K562 (cell line): Measurements from ENCODE around the gene ARHGAP33. TPM values are rescaled to one million over a fixed set of nuclear protein-coding genes. Genes with fewer than 3 reads are reported as not detected.
A peak's percentile ranks its signal among the peaks of the same experiment; 100 is the strongest.

Experiments
- ATAC-seq: fragments of 200-7000 bp; cut with Tn5 transposase; 3 replicates; pipeline ENCODE4 v1.9.1; 2020; ENCODE audit warnings: moderate library complexity
- BruUV-seq: library from RNA; stranded (reverse); fragments of 400-500 nt; replicated peaks from 2 replicates; lab custom pipeline; 2021; lab: Mats Ljungman, UMichigan
- CTCF ChIA-PET: fragments of 300-600 bp; formaldehyde crosslinking; extraction: SDS; loops from one replicate; lab custom pipeline; 2021; ENCODE audit warnings: low intra/inter-chr PET ratio; lab: Yijun Ruan, JAX
- POLR2A ChIA-PET: fragments of 300-600, 350-650 bp; sonication (Branson Sonifier 250); formaldehyde crosslinking; extraction: SDS; loops from one replicate; lab custom pipeline; 2021; ENCODE audit warnings: antibody characterized with exemption, inconsistent platforms; lab: Yijun Ruan, JAX
- DNase-seq, 4 experiments: peaks; one replicate each; pipeline versions ENCODE4 v3.0.0 to v3.0.0-alpha.2; 2011 to 2018; ENCODE audit warnings: low spot score in 3 of 4, mixed read lengths in 3 of 4; ENCODE audit errors: extremely low read depth in 1 of 4
- FAIRE-seq: peaks from 2 replicates; lab custom pipeline; 2011; peaks lifted over from hg19 to GRCh38; lab: Jason Lieb, UNC
- H2AFZ ChIP-seq: 2 replicates; pipeline ENCODE4 v1.6.0; 2011; ENCODE audit warnings: low read depth, low read length, control low read depth, inconsistent platforms
- H3K27ac ChIP-seq: fragments of 200-600 bp; 3 replicates; pipeline ENCODE4 v1.8.0; 2011; ENCODE audit warnings: low read depth, mild to moderate bottlenecking, control low read depth, inconsistent platforms, low read length, moderate library complexity, mixed read lengths; ENCODE audit errors: extremely low read depth
- H3K27me3 ChIP-seq, 2 experiments: fragments of 300-600 bp in 1 of 2; 2 replicates in 1 of 2; 3 replicates in 1 of 2; pipeline versions ENCODE4 v1.6.0 to v1.8.0; 2011; ENCODE audit warnings: inconsistent platforms in 2 of 2, low read length in 2 of 2, mild to moderate bottlenecking in 1 of 2, mixed read lengths in 1 of 2, moderate library complexity in 1 of 2; ENCODE audit not compliant: control insufficient read depth in 2 of 2, insufficient read depth in 2 of 2
- H3K36me3 ChIP-seq: fragments of 300-600 bp; 3 replicates; pipeline ENCODE4 v1.8.0; 2011; ENCODE audit warnings: mild to moderate bottlenecking, low read length, inconsistent platforms; ENCODE audit not compliant: control insufficient read depth, insufficient read depth
- H3K4me1 ChIP-seq, 2 experiments: fragments of 200-600 bp in 1 of 2; replicated peaks in 1 of 2; 2 replicates in 1 of 2; 3 replicates in 1 of 2; pipeline versions ENCODE4 v1.5.1 to v1.8.0; 2011; ENCODE audit warnings: inconsistent platforms in 2 of 2, low read length in 2 of 2, mild to moderate bottlenecking in 1 of 2, mixed read lengths in 1 of 2, moderate library complexity in 1 of 2; ENCODE audit not compliant: control insufficient read depth in 2 of 2, insufficient read depth in 2 of 2
- H3K4me2 ChIP-seq: 2 replicates; pipeline ENCODE4 v1.6.1; 2011; ENCODE audit warnings: low read length, control low read depth, inconsistent platforms, mixed read lengths; ENCODE audit not compliant: insufficient read depth
- H3K4me3 ChIP-seq: fragments of 200-600 bp; sonication (generic), shearing (Covaris generic); 2 replicates; pipeline ENCODE4 v1.5.1; 2016; ENCODE audit warnings: control low read depth, inconsistent platforms
- H3K79me2 ChIP-seq: fragments of 200-600 bp; 3 replicates; pipeline ENCODE4 v1.8.0; 2011; ENCODE audit warnings: low read length, inconsistent platforms; ENCODE audit not compliant: control insufficient read depth, insufficient read depth
- H3K9ac ChIP-seq, 2 experiments: 2 replicates each; pipeline versions ENCODE4 v1.6.0 to v1.6.1; 2011; ENCODE audit warnings: low read depth in 2 of 2, low read length in 2 of 2, control low read depth in 1 of 2, inconsistent platforms in 1 of 2, mild to moderate bottlenecking in 1 of 2, mixed read lengths in 1 of 2; ENCODE audit not compliant: insufficient read depth in 1 of 2
- H3K9me1 ChIP-seq: one replicate; pipeline ENCODE4 v1.6.0; 2011; ENCODE audit warnings: inconsistent platforms, mild to moderate bottlenecking, low read length, moderate library complexity; ENCODE audit not compliant: control insufficient read depth, insufficient read depth
- H3K9me3 ChIP-seq: replicated peaks from 2 replicates; pipeline ENCODE4 v1.5.1; 2011; ENCODE audit warnings: low read depth, low read length, inconsistent platforms; ENCODE audit not compliant: control insufficient read depth, insufficient read depth
- H4K20me1 ChIP-seq: replicated peaks from 2 replicates; pipeline ENCODE4 v1.6.1; 2011; ENCODE audit warnings: low read length, inconsistent platforms, mixed read lengths; ENCODE audit not compliant: control insufficient read depth, insufficient read depth
- CTCF ChIP-seq, 3 experiments: IDR thresholded peaks in 2 of 3; conservative IDR thresholded peaks in 1 of 3; 2 replicates each; pipeline ENCODE4 v1.5.1; 2011 to 2012; ENCODE audit warnings: low read length in 3 of 3, mild to moderate bottlenecking in 3 of 3, control low read depth in 2 of 3, improper control_type of control experiment in 1 of 3, inconsistent platforms in 1 of 3, low read depth in 1 of 3, mixed read lengths in 1 of 3, moderate library complexity in 1 of 3; ENCODE audit not compliant: insufficient read depth in 2 of 3
- ILK ChIP-seq: fragments of 450-650 bp; IDR thresholded peaks from 2 replicates; pipeline ENCODE4 v1.6.1; 2016; ENCODE audit warnings: missing genetic modification characterization, low read depth, mild to moderate bottlenecking, missing compliant biosample characterization, moderate library complexity, borderline replicate concordance
- MCM7 ChIP-seq, 2 experiments: fragments of 450-650 bp; IDR thresholded peaks; 2 replicates each; pipeline ENCODE4 v1.6.1; 2016 to 2018
- VEZF1 ChIP-seq: fragments of 200-800 bp; sonication (Bioruptor generic); IDR thresholded peaks from 2 replicates; pipeline ENCODE4 v1.6.1; 2017; ENCODE audit warnings: missing genetic modification characterization, missing compliant biosample characterization
- ZBTB33 ChIP-seq: sonication (generic); formaldehyde crosslinking; IDR thresholded peaks from 2 replicates; pipeline ENCODE4 v1.8.1; 2023; ENCODE audit warnings: mild to moderate bottlenecking, missing genetic modification reagents
- WGBS: fragments of 100-300 bp; shearing (Covaris generic); methylation state at CpG from one replicate; pipeline ENCODE4 v1.1.6; 2016; ENCODE audit warnings: low coverage, mixed read lengths; ENCODE audit not compliant: insufficient coverage; ENCODE audit errors: missing lambda C conversion rate; 5-methylcytosine and 5-hydroxymethylcytosine counted together
- in situ Hi-C: fragments of 300-500 bp; cut with MboI; formaldehyde crosslinking; loops from 4 replicates; pipeline ENCODE4 v1.15.0; 2018; ENCODE audit warnings: inconsistent platforms, mixed read lengths
- intact Hi-C: fragments of 100-400 bp; cut with micrococcal nuclease; formaldehyde crosslinking; loops from 2 replicates; pipeline ENCODE4 v1.14.2; 2022
- polyA plus RNA-seq, 8 experiments: library from polyadenylated mRNA; depleted of rRNA in 4 of 8; stranded (reverse) in 5 of 8; unstranded in 3 of 8; fragments of >200 nt; fragmentation: Nextera tagmentation in 2 of 8; fragmentation: Illumina TruSeq in 1 of 8; extraction: Ambion mirVana in 2 of 8; extraction: Trizol in 1 of 8; gene quantifications; 2 replicates each; pipeline versions ENCODE4 v1.2.1 to v1.2.3, GENCODE V29; 2011 to 2014; ENCODE audit warnings: inconsistent platforms in 1 of 8, missing spikeins in 1 of 8
- total RNA-seq, 7 experiments: library from RNA; depleted of rRNA in 6 of 7; stranded (reverse); fragments of >200 nt in 6 of 7; fragmentation: Illumina TruSeq in 2 of 7; extraction: Trizol in 2 of 7; gene quantifications; 2 replicates each; pipeline versions ENCODE4 v1.2.1 to v1.2.3, GENCODE V29; 2011 to 2021; ENCODE audit warnings: low replicate concordance in 1 of 7
- TF ChIP-seq, protein P1 (sequence below), 3 experiments: fragments of 200-800 bp in 1 of 3; sonication (Bioruptor generic) in 1 of 3; sonication (generic) in 1 of 3; formaldehyde crosslinking in 1 of 3; IDR thresholded peaks; 2 replicates each; pipeline versions ENCODE4 v1.6.1 to v1.8.0; 2016 to 2022; ENCODE audit warnings: mild to moderate bottlenecking in 2 of 3, missing compliant biosample characterization in 2 of 3, missing genetic modification characterization in 2 of 3, missing genetic modification reagents in 1 of 3

ARHGAP33 gene
- total and polyA plus RNA-seq, 9 of the 15 experiments (the other 6 are each of a cell fraction or from before 2014, with no cell fraction given), result 0.06 to 26.6 (median 1.6) TPM; not detected in 1

- H3K4me3 ChIP-seq, result no peak overlapping the region
- no peaks in the 10 kb centered on the region for H3K79me2 ChIP-seq
- in situ Hi-C loops, result no loop called here
- H3K9ac ChIP-seq, result peak overlapping the region in 1 of 2 experiments; percentile 45; a peak in 1 of 4 replicates
- H2AFZ ChIP-seq, result no peak overlapping the region
- no peaks in the 10 kb centered on the region for H3K9me1 ChIP-seq
- no peak overlapping the region for H3K4me2 ChIP-seq
- POLR2A ChIA-PET, result no interaction called here
- FAIRE-seq (no peak), DNase-seq (no peak), ATAC-seq (no peak; the same call in 2 of the 3 replicates)
- H4K20me1 ChIP-seq, result no peaks in the 10 kb centered on the region; the same call in 1 of the 2 replicates
- CTCF ChIA-PET, result no interaction called here
- H3K4me1 ChIP-seq, result peaks cover 12 to 23% of the 10 kb centered on the region in 2 experiments; a peak in 4 of 5 replicates
- BruUV-seq, result no TSS peak
- intact Hi-C loops, result no loop called here
- TF ChIP-seq VEZF1 (CRISPR knock-in tag) (no peak), ILK (tag) (no peak), CTCF (IDR thresholded peaks at IDR 0.05 in 2 of 3, conservative IDR thresholded peaks at IDR 0.05 in 1 of 3; ENCODE audit: insufficient read depth in 2 of 3, low read depth in 1 of 3, low read length in 3 of 3) (peak in 1 of 3 experiments; percentile 34; a peak in 2 of 6 replicates), MCM7 (IDR thresholded peaks at IDR 0.05) (no peak), ZBTB33 (CRISPR knock-in tag) (peak; percentile 88)
- TF ChIP-seq, protein P1, sequence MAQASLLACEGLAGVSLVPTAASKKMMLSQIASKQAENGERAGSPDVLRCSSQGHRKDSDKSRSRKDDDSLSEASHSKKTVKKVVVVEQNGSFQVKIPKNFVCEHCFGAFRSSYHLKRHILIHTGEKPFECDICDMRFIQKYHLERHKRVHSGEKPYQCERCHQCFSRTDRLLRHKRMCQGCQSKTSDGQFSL (CRISPR knock-in tag; IDR thresholded peaks at IDR 0.05), result no peak
- TF ChIP-seq, protein P1 (tag; IDR thresholded peaks at IDR 0.05), result no peak
- no peaks in the 10 kb centered on the region for H3K36me3 ChIP-seq
- H3K27ac ChIP-seq, result no peak overlapping the region
- 53% methylated on average over 16 of the region's 18 CpGs for WGBS
- no peaks in the 10 kb centered on the region; the same call in 1 of the 2 replicates for H3K9me3 ChIP-seq
- H3K27me3 ChIP-seq, result no peaks in the 10 kb centered on the region; a peak in 1 of 5 replicates
Measured at GRCh38 chr19:35806597-35806996, 31.2 kb downstream of the ARHGAP33 start.
